NCI-H345 (cell line): ENCODE data around the gene RC3H1.
"Not testable (repeated sequence)": the region's sequence is repeated elsewhere in the genome, so short reads cannot be mapped to it uniquely, and the experiment has no call there.

Source experiments
- DNase-seq: peaks from one replicate; lab custom pipeline; 2025; lab: John Stamatoyannopoulos, UW

RC3H1 gene

DNA sequence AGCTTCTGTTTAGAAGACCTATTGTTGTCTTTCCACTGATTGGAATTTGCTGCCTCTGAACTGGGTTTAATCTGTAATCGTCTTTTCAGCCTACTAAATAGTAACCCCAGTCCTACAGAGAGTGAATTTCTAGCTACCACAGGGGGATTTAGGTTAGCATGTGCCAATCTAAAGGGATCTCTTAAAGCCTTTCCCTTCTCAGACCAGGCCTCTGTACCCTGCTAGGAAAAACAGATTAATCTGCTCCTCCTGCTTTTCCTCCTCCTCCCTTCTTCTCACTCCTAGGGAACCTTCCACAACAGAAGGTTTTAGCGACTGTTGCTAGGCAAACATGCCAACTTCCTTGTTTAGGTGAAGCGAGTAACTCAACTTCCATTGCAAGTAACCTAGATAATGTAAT, 1.3 kb upstream of the RC3H1 start:
- DNase-seq: peak; percentile 21

DNA sequence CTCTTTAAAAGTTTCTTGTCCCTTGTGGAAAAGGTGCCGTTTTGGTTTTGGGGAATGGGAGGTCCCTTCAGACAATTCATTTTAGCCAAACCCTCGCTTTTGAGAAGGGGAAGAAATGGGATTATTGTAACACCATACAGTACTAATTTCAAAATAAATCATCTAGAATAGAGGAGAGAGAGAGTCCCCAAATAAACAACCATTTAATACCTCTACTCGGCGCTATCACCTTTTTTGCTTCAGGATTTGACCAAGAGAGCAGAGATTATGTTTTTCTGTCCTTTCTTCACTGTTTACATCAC, 770 bp upstream of the RC3H1 start:
- DNase-seq: no peak

DNA sequence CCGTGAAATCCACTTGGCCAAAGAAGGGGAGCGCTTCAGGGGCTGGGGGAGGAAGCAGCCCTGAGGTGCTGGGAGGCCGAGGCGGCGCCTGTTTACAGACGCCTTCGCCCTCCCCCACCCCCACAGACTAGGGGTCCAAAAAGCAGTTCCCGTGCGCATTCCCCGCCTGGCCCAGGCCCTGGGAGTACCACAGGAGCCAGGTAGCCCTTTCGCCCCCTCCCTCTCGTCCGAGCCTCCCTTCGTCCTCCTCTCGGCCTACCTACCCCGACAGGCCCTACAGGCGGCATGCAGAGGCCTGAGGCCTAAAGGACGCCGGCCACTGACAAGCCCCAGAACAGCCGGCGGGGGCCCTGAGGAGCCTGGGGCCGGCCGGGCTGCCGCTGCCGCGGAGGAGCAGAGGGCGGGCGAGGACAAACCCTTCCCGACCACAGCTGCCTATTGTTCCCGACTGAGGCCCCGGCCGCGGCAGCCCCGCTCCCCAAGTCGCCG, 522 bp downstream of the RC3H1 start:
- no peak for DNase-seq

DNA sequence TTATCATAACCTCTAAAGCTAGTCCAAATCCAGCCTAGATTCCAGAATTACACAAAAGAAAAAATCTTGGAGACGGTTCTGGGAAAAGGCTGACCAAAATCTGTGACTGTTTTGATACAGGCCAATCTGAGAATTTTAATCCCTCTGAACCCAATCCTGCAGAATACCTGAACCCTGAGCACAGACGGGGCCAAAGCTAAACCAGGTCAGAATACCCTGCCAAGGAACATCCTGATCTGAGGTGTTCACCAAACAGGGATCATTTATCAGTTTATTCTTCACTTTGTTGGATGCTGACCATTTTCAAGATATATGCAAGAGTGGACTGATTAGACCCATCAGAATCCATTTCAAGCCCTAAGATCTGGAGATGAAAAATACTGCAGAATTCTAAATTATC, 3.6 kb downstream of the RC3H1 start:
- no peak for DNase-seq

DNA sequence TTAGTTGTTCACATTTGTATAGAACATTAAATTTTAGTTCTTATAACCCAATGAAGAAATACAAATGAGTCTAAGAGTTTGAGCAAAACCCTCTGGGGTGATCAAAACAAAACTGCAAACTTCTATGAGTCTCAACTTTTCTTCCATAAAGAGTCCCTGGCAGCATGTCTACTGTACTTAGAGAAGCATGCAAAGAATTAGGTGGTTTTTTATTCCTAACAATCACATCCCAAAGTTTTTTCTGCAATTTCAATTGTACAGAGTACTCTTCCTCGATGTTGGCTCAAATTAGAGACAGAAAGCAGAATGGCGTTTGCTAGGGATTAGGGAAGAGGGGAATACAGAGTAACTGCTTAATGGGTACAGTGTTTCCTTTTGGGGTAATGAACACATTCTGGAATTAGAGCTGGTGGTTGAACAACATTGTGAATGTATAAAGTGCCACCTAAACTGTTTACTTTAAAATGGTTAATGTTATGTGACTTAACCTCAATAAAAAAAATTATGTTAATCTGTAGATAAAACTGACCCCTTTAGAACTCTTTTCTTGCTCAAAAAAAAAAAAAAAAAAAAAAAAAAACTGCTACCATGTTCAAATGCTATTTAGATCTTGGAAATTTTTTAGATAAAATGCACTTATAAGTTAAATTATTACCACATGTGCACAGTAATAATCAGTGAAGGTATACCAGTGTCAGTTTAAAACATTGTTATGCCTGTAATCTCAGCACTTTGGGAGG, 4.8 kb downstream of the RC3H1 start:
- DNase-seq: no peak

DNA sequence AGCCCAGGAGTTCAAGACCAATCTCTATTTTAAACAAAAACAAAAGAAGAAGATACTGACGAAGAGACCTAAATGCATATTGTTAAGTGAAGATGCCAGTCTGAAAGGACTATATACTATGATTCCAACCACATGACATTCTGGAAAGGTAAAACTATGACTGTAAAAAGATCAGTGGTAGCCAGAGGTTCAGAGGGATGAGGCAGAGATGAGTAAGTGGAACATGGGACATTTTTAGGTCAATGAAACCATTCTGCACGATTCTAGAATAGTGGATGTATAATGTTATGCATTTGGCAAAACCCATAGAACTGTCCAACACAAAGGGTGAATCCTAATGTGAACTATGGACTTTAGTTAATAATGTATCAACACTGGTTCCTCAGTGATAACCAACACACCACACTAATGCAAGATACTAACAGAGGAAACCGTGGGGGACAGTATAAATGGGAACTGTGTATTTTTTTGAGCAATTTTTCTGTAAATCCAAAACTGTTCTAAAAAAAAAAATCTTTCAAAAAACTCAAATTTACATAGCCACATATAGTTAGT, 8.2 kb downstream of the RC3H1 start:
- DNase-seq: no peak

DNA sequence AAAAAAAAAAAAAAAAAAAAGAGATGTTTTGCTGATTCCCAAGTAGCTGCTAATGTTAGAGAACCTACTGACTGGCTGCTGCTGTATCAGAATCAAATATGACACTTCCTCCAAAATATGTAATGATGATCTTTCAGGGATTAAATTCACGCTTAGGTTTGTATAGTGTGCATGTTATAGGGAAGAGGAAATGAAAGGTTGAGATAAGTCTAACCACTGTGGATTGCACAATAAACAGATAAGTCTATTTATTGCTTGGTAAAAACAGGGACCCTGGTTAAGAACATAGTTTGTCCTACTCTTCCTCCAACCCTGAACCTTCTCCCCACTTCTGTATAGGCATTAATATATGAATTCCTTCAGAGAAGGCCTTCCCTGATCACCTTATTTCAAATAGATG, 13.2 kb downstream of the RC3H1 start:
- no peak for DNase-seq

DNA sequence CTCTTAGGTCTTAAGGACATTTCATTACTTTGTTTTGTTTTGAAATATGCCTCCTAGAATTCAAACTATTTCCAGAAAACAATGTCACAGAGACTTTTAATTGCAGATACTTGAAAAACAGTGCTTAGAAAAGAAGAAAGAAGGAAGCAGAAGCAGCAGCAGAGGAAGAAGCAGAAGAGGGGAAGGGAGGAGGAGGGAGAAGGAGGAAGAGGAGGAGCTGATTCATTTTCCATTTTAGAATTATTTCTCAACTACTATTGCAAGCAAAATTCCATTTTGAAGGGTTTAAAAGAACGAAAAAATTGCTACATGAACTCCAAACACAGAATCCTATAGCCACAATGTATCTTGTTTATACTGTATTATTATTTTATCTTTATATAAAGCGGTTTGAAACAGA, 13.9 kb downstream of the RC3H1 start:
- DNase-seq: no peak

DNA sequence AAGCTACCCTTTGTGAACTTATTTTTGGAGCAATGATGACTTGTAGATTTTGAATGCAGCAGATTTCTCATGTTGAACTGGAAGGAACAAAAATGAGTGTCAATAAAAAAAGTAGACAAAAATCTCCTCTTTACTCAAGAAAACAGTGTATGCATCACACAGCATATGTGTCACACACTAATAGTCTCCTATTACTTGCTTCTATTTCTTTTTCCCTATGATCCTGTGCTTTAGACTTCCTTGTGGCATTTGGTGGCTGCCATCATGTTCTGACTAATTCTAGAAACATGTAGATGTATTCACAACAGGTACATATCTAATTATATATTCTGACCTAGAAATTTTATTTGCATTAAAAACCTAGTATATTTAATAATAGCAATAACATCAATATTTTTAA, 14.3 kb downstream of the RC3H1 start:
- no peak for DNase-seq

DNA sequence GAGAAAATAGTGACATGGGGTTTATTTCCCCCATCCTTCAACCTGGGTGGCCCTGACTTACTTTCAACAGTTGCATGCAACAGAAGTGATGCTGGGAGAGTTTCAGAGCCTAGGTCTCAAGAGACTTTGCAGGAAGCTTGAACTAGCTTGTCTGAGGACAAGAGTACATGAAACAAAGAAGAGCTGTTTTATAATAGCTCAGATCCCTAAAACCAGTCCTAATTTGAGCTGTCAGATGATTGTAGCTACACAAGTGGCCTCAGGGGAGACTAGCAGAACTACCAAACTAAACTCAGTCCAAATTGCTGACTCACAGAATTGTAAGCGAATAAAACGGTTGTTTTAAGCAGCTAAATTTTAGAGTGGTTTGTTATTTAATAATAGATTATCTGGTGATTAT, 17.1 kb downstream of the RC3H1 start:
- peak; percentile 15 for DNase-seq

DNA sequence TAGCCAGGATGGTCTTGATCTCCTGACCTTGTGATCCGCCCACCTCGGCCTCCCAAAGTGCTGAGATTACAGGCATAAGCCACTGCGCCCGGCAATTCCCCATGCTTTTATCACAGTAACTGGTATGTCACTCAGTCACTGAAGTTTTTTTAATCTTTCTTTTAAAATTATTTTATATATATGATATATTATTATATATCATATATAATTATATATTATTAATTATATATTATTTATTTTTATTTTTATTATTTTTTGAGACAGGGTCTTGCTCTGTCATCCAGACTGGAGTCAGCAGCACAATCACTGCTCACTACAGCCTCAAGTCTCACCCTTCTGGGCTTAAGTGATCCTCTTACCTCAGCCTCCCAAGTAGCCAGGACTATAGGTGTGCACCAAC, 18.3 kb downstream of the RC3H1 start:
- DNase-seq: no peak

DNA sequence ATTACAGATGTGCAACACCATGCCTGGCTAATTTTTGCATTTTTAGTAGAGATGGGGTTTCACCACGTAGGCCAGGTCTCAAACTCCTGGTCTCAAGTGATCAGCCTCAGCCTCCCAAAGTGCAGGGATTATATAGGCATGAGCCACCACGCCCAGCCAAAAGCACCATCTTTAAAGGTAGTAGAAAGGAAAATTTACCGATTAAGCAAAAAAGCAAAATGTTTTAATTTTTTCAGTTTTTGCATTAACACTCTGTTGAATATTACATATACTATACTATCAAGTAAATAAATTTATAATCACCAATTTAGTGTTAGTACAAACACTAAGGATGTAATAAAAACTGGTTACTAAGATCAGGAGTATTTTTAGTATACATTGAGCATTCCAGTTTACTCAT, 20.6 kb downstream of the RC3H1 start:
- no peak for DNase-seq

DNA sequence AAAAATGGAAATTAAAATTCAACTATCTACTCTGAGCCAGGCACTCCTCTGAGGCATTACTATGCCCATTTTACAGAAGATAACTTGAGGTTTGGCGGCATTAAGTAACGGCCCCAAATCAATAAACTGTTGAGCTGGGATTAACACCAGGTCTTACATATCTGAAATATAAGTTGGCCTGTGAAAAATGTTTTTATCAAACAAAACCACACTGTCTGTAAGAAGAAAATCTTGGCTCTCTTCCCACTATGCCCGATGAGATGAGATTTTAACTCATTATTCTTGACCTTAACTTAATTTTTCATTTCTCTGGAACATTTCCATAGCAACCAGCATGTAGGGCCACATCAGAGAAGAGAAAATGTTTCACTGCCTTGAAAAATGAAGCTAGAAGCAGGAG, 21.8 kb downstream of the RC3H1 start:
- no peak for DNase-seq

DNA sequence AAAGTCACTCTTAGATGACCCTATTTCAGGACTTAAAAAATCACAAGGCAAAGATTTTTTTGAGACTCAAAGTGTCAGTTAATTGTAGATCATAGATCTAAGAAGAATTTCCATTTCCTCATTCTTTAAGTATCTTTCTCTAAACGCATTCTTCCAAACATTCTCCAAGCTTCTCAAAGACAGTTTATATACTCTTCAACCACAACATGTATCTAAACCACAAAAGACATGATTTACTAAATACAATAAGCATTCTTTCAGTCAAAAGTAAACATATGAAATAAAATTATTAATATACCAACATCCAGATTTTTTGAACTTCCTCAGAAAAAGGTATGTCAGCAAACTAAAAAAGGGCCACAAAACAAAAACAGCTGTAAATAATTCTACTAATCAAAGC, 24.4 kb downstream of the RC3H1 start:
- DNase-seq: no peak

DNA sequence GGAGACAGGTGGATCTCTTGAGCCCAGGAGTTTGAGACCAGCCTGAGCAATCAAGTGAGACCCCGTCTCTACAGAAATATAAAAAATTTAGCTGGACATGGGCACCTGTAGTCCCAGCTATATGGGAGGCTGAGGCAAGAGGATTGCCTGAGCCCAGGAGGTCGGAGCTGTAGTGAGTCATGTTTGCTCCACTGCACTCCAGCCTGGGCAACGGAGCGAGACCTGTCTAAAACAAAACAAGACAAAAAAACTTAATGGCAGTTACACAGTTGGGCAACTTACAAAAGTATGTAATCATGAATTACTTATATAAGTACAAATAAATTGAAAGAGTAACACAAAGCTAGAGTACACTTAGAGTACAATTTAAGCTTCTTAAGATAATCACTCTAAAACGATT, 25.2 kb downstream of the RC3H1 start:
- no peak for DNase-seq

DNA sequence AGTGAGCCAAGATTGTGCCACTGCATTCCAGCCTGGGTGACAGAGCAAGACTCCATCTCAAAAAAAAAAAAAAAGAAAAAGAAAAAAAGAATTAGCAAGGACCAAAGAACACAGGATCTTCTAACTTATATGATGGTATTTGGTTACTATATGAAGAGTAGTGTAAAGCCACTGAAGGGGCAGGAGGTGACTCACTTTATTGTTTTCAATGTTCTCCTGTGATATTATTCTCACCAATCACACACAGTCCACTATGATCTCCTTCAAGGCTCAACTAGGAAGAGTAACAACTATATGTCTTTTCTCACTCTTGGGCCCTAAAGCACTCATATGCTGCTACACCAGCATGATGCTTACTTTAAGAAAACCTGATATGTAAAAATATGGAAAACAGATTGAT, 26.7 kb downstream of the RC3H1 start:
- no peak for DNase-seq

DNA sequence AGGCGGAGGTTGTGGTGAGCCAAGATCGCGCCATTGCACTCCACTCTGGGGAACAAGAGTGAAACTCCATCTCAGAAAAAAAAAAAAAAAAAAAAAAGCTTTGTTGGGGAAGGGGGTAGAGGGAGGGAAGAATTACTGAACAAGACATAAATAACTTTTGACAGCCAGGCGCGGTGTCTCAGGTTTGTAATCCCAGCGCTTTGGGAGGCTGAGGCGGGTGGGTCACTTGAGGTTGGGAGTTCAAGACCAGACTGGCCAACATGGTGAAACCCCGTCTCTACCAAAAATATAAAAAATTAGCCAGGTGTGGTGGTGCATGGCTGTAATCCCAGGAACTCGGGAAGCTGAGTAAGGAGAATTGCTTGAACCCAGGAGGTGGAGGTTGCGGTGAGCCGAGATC, 28.2 kb downstream of the RC3H1 start:
- not testable (repeated sequence) for DNase-seq

DNA sequence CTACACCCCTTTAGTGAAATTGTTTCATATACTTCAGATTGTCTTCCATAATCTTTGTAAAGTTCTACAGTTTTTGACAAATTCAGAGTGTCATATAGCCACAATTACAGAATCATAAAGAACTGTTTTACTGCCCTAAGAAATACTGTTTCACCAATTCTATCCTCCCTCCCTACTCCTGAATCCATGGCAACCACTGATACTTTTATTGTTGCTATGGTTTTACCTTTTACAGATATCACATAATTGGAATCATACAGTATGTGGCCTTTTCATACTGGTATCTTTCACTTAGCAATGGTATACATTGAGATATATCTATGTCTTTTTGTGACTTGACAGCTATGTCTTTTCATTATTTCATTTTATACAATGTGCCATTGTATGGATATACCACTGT, 34.1 kb downstream of the RC3H1 start:
- no peak for DNase-seq

DNA sequence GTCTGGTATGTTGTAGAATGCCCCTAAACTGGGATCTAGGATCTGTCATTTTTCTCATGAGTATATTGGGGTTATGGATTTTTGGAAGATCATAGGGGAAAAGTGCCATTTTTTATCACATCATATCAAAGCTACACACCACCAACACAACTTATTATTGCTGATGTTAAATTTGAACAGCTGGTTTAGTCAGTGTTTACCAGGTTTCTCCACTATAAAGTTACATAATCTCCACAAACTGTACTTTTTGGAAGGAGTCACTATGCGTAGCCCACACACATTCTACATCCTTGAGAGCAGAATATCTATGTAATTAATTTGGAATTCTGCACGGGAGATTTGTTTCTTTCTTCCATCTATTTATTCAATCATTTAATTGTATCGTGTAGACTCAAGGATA, 35.2 kb downstream of the RC3H1 start:
- DNase-seq: no peak

DNA sequence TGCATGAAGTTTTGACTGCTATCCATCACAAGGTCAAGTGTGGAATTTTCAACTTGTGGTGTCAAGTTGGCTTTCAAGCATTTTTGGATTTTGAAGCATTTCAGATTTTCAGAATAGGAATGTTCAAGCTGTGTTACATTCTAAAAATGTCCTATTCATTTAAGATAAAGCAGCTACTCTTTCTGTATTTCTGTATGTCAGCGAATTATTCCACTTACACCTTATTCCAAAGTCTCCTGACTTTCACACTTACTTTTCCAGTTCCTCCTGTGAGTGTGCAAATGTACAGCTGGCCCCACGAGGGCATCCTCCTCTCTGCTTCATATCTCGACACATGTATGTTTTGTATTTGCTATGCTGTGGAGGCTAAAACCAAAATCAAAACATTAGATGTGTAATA, 51.9 kb downstream of the RC3H1 start:
- DNase-seq: no peak

DNA sequence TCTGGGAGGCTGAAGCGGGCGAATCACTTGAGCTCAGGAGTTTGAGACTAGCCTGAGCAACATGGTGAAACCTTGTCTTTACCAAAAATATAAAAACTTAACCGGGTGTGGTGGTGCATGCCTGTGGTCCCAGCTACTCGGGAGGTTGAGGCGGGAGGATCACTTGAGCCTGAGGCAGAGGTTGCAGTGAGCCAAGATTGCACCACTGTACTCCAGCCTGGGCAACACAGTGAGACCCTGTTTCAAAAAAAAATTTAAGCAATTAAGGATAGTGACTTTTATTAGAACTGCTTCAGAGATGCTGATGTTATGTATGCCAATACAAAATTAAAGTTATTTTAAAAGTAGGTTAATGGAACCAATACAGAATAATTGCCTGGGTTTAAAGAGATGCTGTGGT, 56.3 kb downstream of the RC3H1 start:
- not testable (repeated sequence) for DNase-seq

DNA sequence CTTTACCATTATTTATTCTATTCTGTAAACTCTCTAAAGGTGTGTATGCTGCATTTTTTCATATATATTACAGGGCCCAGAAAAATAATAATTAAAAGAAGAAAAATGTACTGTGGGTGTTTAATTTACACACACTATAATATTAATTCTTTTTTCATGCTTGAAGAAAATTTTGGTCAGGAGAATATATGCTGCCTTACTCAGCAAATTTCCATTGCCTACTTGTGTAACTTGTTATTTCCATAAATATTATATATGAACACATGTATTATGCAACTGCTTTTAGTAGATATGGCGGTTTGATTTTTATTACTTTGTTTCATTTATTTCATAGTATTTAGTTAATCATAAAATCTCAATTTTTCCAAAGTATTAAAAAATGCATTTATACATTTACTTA, 58.7 kb downstream of the RC3H1 start:
- DNase-seq: no peak

DNA sequence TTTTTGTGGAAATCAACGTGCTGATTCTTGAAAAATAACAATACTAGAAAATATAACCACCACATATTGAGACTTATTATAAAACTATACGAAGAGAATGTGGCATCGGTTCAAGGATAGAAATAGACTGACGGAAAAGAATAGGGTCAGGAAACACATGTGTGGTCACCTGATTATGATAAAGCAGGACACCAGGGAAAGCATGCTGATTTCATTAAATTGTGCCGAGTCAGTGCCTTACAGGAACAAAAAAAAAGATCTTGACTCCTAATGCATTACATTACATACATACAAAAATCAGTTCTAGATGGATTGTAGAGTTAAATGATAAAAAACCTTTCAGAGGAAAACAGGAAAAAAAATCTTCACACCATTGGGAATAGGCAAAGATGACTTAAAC, 61.5 kb downstream of the RC3H1 start:
- DNase-seq: no peak

DNA sequence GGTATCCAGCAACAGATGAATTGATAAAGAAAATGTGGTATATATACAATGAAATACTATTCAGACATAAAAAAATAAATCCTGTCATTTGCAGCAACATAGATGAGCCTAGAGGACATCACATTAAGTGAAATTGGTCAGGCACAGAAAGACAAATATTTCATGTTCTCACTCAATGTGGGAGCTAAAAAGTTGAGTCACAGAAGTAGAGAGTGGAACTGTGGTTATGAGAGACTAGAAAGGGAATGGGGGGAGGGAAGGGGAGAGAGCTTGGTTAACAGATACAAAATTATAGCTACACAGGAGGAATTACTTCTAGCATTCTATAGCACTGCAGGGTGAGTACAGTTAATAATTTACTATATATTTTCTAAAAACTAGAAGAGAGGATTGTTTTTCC, 68.0 kb downstream of the RC3H1 start:
- no peak for DNase-seq
